GM23338 (cell line): Measurements from ENCODE around the gene CUX1. TPM values are rescaled to one million over a fixed set of nuclear protein-coding genes. Genes with fewer than 3 reads are reported as not detected.
A peak's percentile ranks its signal among the peaks of the same experiment; 100 is the strongest.

Source experiments
- ATAC-seq: fragments of 200-7000 bp; cut with Tn5 transposase; 3 replicates; pipeline ENCODE4 v1.9.1; 2020
- DNase-seq: peaks from one replicate; pipeline ENCODE4 v3.0.0-alpha.2; 2015; ENCODE audit warnings: low spot score
- H2AFZ ChIP-seq: fragments of 200-600 bp; sonication (generic); 2 replicates; pipeline ENCODE4 v1.8.0; 2016; ENCODE audit warnings: antibody characterized with exemption, mild to moderate bottlenecking, moderate library complexity
- H3F3A ChIP-seq: fragments of 200-600 bp; sonication (generic); replicated peaks from 2 replicates; pipeline ENCODE4 v1.8.0; 2017; ENCODE audit warnings: antibody characterized with exemption, mixed run types, low read depth
- H3K27ac ChIP-seq: fragments of 200-600 bp; sonication (generic); 2 replicates; pipeline ENCODE4 v1.6.1; 2016; ENCODE audit warnings: low read depth
- H3K27me3 ChIP-seq: fragments of 200-600 bp; sonication (generic); 2 replicates; pipeline ENCODE4 v1.8.0; 2016; ENCODE audit warnings: mild to moderate bottlenecking, mixed run types, moderate library complexity; ENCODE audit not compliant: insufficient read depth
- H3K36me3 ChIP-seq: fragments of 200-600 bp; sonication (generic); 2 replicates; pipeline ENCODE4 v1.8.0; 2016; ENCODE audit warnings: mild to moderate bottlenecking; ENCODE audit not compliant: insufficient read depth
- H3K4me1 ChIP-seq: fragments of 200-600 bp; sonication (generic); 2 replicates; pipeline ENCODE4 v1.8.0; 2016; ENCODE audit warnings: mild to moderate bottlenecking, moderate library complexity; ENCODE audit not compliant: insufficient read depth
- H3K4me2 ChIP-seq: fragments of 200-600 bp; sonication (generic); 2 replicates; pipeline ENCODE4 v1.7.1; 2017; ENCODE audit warnings: mixed run types
- H3K4me3 ChIP-seq: fragments of 200-600 bp; sonication (generic); 2 replicates; pipeline ENCODE4 v1.6.1; 2016; ENCODE audit warnings: mixed run types
- H3K79me2 ChIP-seq: fragments of 200-600 bp; sonication (generic); replicated peaks from 2 replicates; pipeline ENCODE4 v1.8.0; 2017; ENCODE audit warnings: mild to moderate bottlenecking; ENCODE audit not compliant: insufficient read depth
- H3K9me2 ChIP-seq: fragments of 200-600 bp; sonication (generic); 2 replicates; pipeline ENCODE4 v1.8.0; 2017; ENCODE audit not compliant: insufficient read depth
- H4K20me1 ChIP-seq: fragments of 200-600 bp; sonication (generic); replicated peaks from 2 replicates; pipeline ENCODE4 v1.8.0; 2017; ENCODE audit warnings: mild to moderate bottlenecking; ENCODE audit not compliant: insufficient read depth
- H3K27ac Mint-ChIP-seq: 2 replicates; pipeline ENCODE4 v1.8.0; 2020; ENCODE audit warnings: inconsistent platforms, mild to moderate bottlenecking, moderate library complexity, mixed read lengths
- H3K27me3 Mint-ChIP-seq: 3 replicates; pipeline ENCODE4 v1.8.0; 2022; ENCODE audit warnings: low read depth, mild to moderate bottlenecking, moderate library complexity, mixed read lengths, inconsistent platforms; ENCODE audit not compliant: insufficient read depth, poor library complexity
- H3K36me3 Mint-ChIP-seq: 3 replicates; pipeline ENCODE4 v1.8.0; 2021; ENCODE audit warnings: low read depth, mild to moderate bottlenecking, inconsistent platforms, moderate library complexity, mixed read lengths
- H3K4me1 Mint-ChIP-seq: 3 replicates; pipeline ENCODE4 v1.8.0; 2020; ENCODE audit warnings: mild to moderate bottlenecking, inconsistent platforms, mixed read lengths
- H3K4me3 Mint-ChIP-seq: 3 replicates; pipeline ENCODE4 v1.8.0; 2021; ENCODE audit warnings: moderate library complexity, mild to moderate bottlenecking, inconsistent platforms, mixed read lengths
- H3K9me3 Mint-ChIP-seq: 3 replicates; pipeline ENCODE4 v1.8.0; 2020; ENCODE audit warnings: moderate library complexity, mild to moderate bottlenecking, inconsistent platforms, mixed read lengths
- CREB1 ChIP-seq: fragments of 250-450 bp; sonication (Bioruptor Pico); IDR thresholded peaks from 2 replicates; pipeline ENCODE4 v1.5.0; 2020; ENCODE audit warnings: low read depth, mild to moderate bottlenecking, moderate library complexity
- EZH2 ChIP-seq: fragments of 200-600 bp; sonication (generic); IDR thresholded peaks from one replicate; pipeline ENCODE4 v1.8.0; 2017; ENCODE audit warnings: antibody characterized with exemption, mild to moderate bottlenecking, low read depth; ENCODE audit not compliant: unreplicated experiment
- EZH2phosphoT487 ChIP-seq: fragments of 200-600 bp; sonication (generic); IDR thresholded peaks from one replicate; pipeline ENCODE4 v1.8.1; 2018; ENCODE audit warnings: antibody characterized with exemption; ENCODE audit not compliant: unreplicated experiment
- JUNB ChIP-seq: IDR thresholded peaks from one replicate; pipeline ENCODE4 v1.6.1; 2016; ENCODE audit warnings: antibody characterized with exemption; ENCODE audit not compliant: unreplicated experiment
- POLR2AphosphoS5 ChIP-seq: IDR thresholded peaks from 2 replicates; pipeline ENCODE4 v1.6.1; 2016; ENCODE audit warnings: antibody characterized with exemption, low read depth
- REST ChIP-seq: IDR thresholded peaks from one replicate; pipeline ENCODE4 v1.6.1; 2018; ENCODE audit warnings: antibody characterized with exemption; ENCODE audit not compliant: unreplicated experiment
- ZNF114 ChIP-seq: fragments of 250-450 bp; sonication (Bioruptor Pico); IDR thresholded peaks from 2 replicates; pipeline ENCODE4 v1.5.0; 2020; ENCODE audit warnings: mild to moderate bottlenecking, moderate library complexity
- ZNF331 ChIP-seq: fragments of 250-450 bp; sonication (Bioruptor Pico); IDR thresholded peaks from 2 replicates; pipeline ENCODE4 v1.5.0; 2020; ENCODE audit warnings: low read depth, mild to moderate bottlenecking, moderate library complexity
- ZNF462 ChIP-seq: fragments of 250-450 bp; sonication (Bioruptor Pico); IDR thresholded peaks from 2 replicates; pipeline ENCODE4 v1.5.0; 2020; ENCODE audit warnings: mild to moderate bottlenecking, moderate library complexity
- polyA plus RNA-seq: library from polyadenylated mRNA; unstranded; fragments of >200 nt; fragmentation: Nextera tagmentation; extraction: Ambion mirVana; gene quantifications from 2 replicates; pipeline ENCODE4 v1.2.1, GENCODE V29; 2016
- total RNA-seq: library from RNA; depleted of rRNA; stranded (reverse); fragments of >200 nt; shearing (Covaris generic); gene quantifications from 2 replicates; pipeline ENCODE4 v1.2.3, GENCODE V29; 2014

The CUX1 gene
- total and polyA plus RNA-seq, 2 experiments from 2014 or later = 49.9 to 64.0 TPM

GRCh38 chr7:101910991-101911799 lies 93.8 kb downstream of the CUX1 start:
- Histone ChIP-seq H3K27ac (no peak overlapping the region), H3K79me2 (peaks cover 94% of the 10 kb centered on the region), H3K4me2 (no peak overlapping the region), H3K9me2 (no peaks in the 10 kb centered on the region), H3K36me3 (no peaks in the 10 kb centered on the region), H3K4me1 (peaks cover 19% of the 10 kb centered on the region), H4K20me1 (peaks cover 32% of the 10 kb centered on the region), H3K4me3 (no peak overlapping the region), H3F3A (no peaks in the 10 kb centered on the region), H2AFZ (no peak overlapping the region), H3K27me3 (no peaks in the 10 kb centered on the region)
- no peak for DNase-seq
- peaks cover 8% of the 10 kb centered on the region; the same call in 2 of the 3 replicates for H3K36me3 Mint-ChIP-seq
- no peak overlapping the region for H3K4me3 Mint-ChIP-seq
- peaks cover 34% of the 10 kb centered on the region for H3K4me1 Mint-ChIP-seq
- H3K27me3 Mint-ChIP-seq = peaks cover 3% of the 10 kb centered on the region
- no peak overlapping the region for H3K27ac Mint-ChIP-seq
- TF ChIP-seq ZNF114 = no peak
- ATAC-seq = no peak
- H3K9me3 Mint-ChIP-seq = no peaks in the 10 kb centered on the region

GRCh38 chr7:101911800-101912715 lies 94.6 kb downstream of the CUX1 start:
- peaks cover 34% of the 10 kb centered on the region for H3K4me1 Mint-ChIP-seq
- Histone ChIP-seq H3K79me2 (peaks cover 93% of the 10 kb centered on the region), H3K4me1 (peaks cover 19% of the 10 kb centered on the region), H3K36me3 (no peaks in the 10 kb centered on the region; the same call in 1 of the 2 replicates), H4K20me1 (peaks cover 31% of the 10 kb centered on the region), H3K4me2 (no peak overlapping the region), H3K27me3 (no peaks in the 10 kb centered on the region), H3F3A (no peaks in the 10 kb centered on the region), H2AFZ (no peak overlapping the region), H3K9me2 (no peaks in the 10 kb centered on the region), H3K4me3 (no peak overlapping the region), H3K27ac (peak overlapping the region; percentile 55; the same call in 1 of the 2 replicates)
- H3K27ac Mint-ChIP-seq = peak overlapping the region; percentile 78; the same call in 1 of the 2 replicates
- peaks cover 3% of the 10 kb centered on the region for H3K27me3 Mint-ChIP-seq
- DNase-seq = no peak
- H3K36me3 Mint-ChIP-seq = peaks cover 16% of the 10 kb centered on the region
- ATAC-seq = no peak; the same call in 2 of the 3 replicates
- no peak overlapping the region for H3K4me3 Mint-ChIP-seq
- H3K9me3 Mint-ChIP-seq = no peaks in the 10 kb centered on the region
- TF ChIP-seq POLR2AphosphoS5 = no peak
- no peak for TF ChIP-seq EZH2phosphoT487
- TF ChIP-seq JUNB = no peak
- TF ChIP-seq ZNF462 (CRISPR knock-in tag) = no peak
- TF ChIP-seq REST = no peak
- TF ChIP-seq CREB1 (CRISPR knock-in tag) = no peak
- no peak for TF ChIP-seq EZH2
- no peak for TF ChIP-seq ZNF331 (CRISPR knock-in tag)
